HCT116 (cell line): Measurements from ENCODE around the gene GOLGA8B. TPM values are rescaled to one million over a fixed set of nuclear protein-coding genes. Genes with fewer than 3 reads are reported as not detected.

Experiments used
- ATAC-seq: fragments of 200-7000 bp; cut with Tn5 transposase; 2 replicates; pipeline ENCODE4 v1.9.1; 2020; ENCODE audit warnings: mild to moderate bottlenecking, moderate library complexity
- BruUV-seq: library from RNA; stranded (reverse); fragments of 400-500 nt; replicated peaks from 2 replicates; lab custom pipeline; 2021; lab: Mats Ljungman, UMichigan
- CTCF ChIA-PET: fragments of 300-600 bp; sonication (Branson Sonifier 250); formaldehyde crosslinking; loops from one replicate; lab custom pipeline; 2021; ENCODE audit warnings: antibody characterized with exemption; lab: Charles Lee
- POLR2A ChIA-PET: fragments of 300-600, 350-600 bp; sonication (Branson Sonifier 250); formaldehyde crosslinking; loops from one replicate; lab custom pipeline; 2021; ENCODE audit warnings: antibody characterized with exemption; lab: Charles Lee
- RAD21 ChIA-PET, 2 experiments: fragments of 300-600 bp; sonication (Branson Sonifier 250); formaldehyde crosslinking; loops; one replicate each; lab custom pipeline; 2023; ENCODE audit warnings: low total read pairs in 2 of 2; ENCODE audit not compliant: uncharacterized antibody in 2 of 2, unreplicated experiment in 2 of 2, low non-redundant PET in 1 of 2; lab: Charles Lee
- DNase-seq: peaks from one replicate; pipeline ENCODE4 v3.0.0-alpha.2; 2010; ENCODE audit warnings: low read depth, low spot score
- H2AFZ ChIP-seq: fragments of 200-600 bp; shearing (Covaris generic), sonication (generic); 2 replicates; pipeline ENCODE4 v1.6.1; 2017; ENCODE audit warnings: low read depth, mixed run types, mixed read lengths, antibody characterized with exemption, low read length; ENCODE audit not compliant: poor library complexity, severe bottlenecking
- H3K27ac ChIP-seq: 2 replicates; pipeline ENCODE4 v1.5.1; 2012; ENCODE audit warnings: low read depth, low read length
- H3K27me3 ChIP-seq: fragments of 200-600 bp; sonication (generic); 2 replicates; pipeline ENCODE4 v1.6.1; 2016; ENCODE audit warnings: mixed run types, low read length, mixed read lengths; ENCODE audit not compliant: insufficient read depth
- H3K36me3 ChIP-seq, 2 experiments: fragments of 200-500 bp in 1 of 2; fragments of 200-600 bp in 1 of 2; sonication (Bioruptor generic) in 1 of 2; sonication (generic) in 1 of 2; 2 replicates each; pipeline versions ENCODE4 v1.5.1 to v1.6.1; 2014 to 2016; ENCODE audit warnings: low read length in 2 of 2, inconsistent platforms in 1 of 2, mixed read lengths in 1 of 2, mixed run types in 1 of 2; ENCODE audit not compliant: insufficient read depth in 2 of 2, control insufficient read depth in 1 of 2
- H3K4me1 ChIP-seq, 2 experiments: fragments of 200-600 bp in 1 of 2; sonication (generic) in 1 of 2; 2 replicates each; pipeline versions ENCODE4 v1.5.1 to v1.6.1; 2012 to 2017; ENCODE audit warnings: low read length in 2 of 2, inconsistent platforms in 1 of 2, mild to moderate bottlenecking in 1 of 2, mixed read lengths in 1 of 2, mixed run types in 1 of 2, moderate library complexity in 1 of 2; ENCODE audit not compliant: insufficient read depth in 2 of 2, control insufficient read depth in 1 of 2
- H3K4me2 ChIP-seq: fragments of 200-600 bp; sonication (generic); 2 replicates; pipeline ENCODE4 v1.6.1; 2017; ENCODE audit warnings: mixed run types, low read length, mixed read lengths
- H3K4me3 ChIP-seq, 2 experiments: fragments of 200-600 bp in 1 of 2; sonication (generic) in 1 of 2; replicated peaks in 1 of 2; 2 replicates each; pipeline ENCODE4 v1.5.1; 2011 to 2016; ENCODE audit warnings: low read length in 2 of 2, control low read depth in 1 of 2, low read depth in 1 of 2, mild to moderate bottlenecking in 1 of 2, mixed read lengths in 1 of 2, mixed run types in 1 of 2
- H3K79me2 ChIP-seq: fragments of 200-600 bp; sonication (generic); 2 replicates; pipeline ENCODE4 v1.6.1; 2017; ENCODE audit warnings: mild to moderate bottlenecking, mixed run types, low read length, moderate library complexity, mixed read lengths; ENCODE audit not compliant: insufficient read depth
- H3K9ac ChIP-seq: fragments of 200-600 bp; sonication (generic); 2 replicates; pipeline ENCODE4 v1.6.1; 2016; ENCODE audit warnings: low read length, mixed read lengths
- H3K9me2 ChIP-seq: fragments of 200-600 bp; sonication (generic), shearing (Covaris generic); 2 replicates; pipeline ENCODE4 v1.6.1; 2017; ENCODE audit warnings: mixed run types, mild to moderate bottlenecking, moderate library complexity; ENCODE audit not compliant: insufficient read depth
- H3K9me3 ChIP-seq, 2 experiments: fragments of 200-500 bp in 1 of 2; fragments of 200-600 bp in 1 of 2; sonication (Bioruptor generic) in 1 of 2; sonication (generic) in 1 of 2; 2 replicates each; pipeline ENCODE4 v1.6.1; 2014 to 2017; ENCODE audit warnings: low read length in 2 of 2, mixed read lengths in 2 of 2, inconsistent platforms in 1 of 2, low read depth in 1 of 2, mild to moderate bottlenecking in 1 of 2, mixed run types in 1 of 2, moderate library complexity in 1 of 2; ENCODE audit not compliant: control insufficient read depth in 1 of 2, insufficient read depth in 1 of 2
- H4K20me1 ChIP-seq: fragments of 200-600 bp; sonication (generic), shearing (Covaris generic); 2 replicates; pipeline ENCODE4 v1.6.1; 2017; ENCODE audit warnings: mixed run types, mild to moderate bottlenecking, moderate library complexity; ENCODE audit not compliant: insufficient read depth
- CBX3 ChIP-seq: IDR thresholded peaks from 2 replicates; pipeline ENCODE4 v1.6.1; 2012; ENCODE audit warnings: low read depth
- ELF1 ChIP-seq: IDR thresholded peaks from 2 replicates; pipeline ENCODE4 v1.6.1; 2012; ENCODE audit warnings: low read depth, borderline replicate concordance
- JUND ChIP-seq: IDR thresholded peaks from 2 replicates; pipeline ENCODE4 v1.6.1; 2012
- MAX ChIP-seq: IDR thresholded peaks from 2 replicates; pipeline ENCODE4 v1.6.1; 2012
- POLR2AphosphoS5 ChIP-seq: IDR thresholded peaks from 2 replicates; pipeline ENCODE4 v1.6.1; 2011; ENCODE audit warnings: mild to moderate bottlenecking, low read depth, low read length, moderate library complexity
- RAD21 ChIP-seq: IDR thresholded peaks from 2 replicates; pipeline ENCODE4 v1.6.1; 2012; ENCODE audit warnings: low read depth, mild to moderate bottlenecking
- YY1 ChIP-seq: IDR thresholded peaks from 2 replicates; pipeline ENCODE4 v1.6.1; 2011; ENCODE audit warnings: low read length, low read depth, moderate library complexity, mild to moderate bottlenecking; ENCODE audit not compliant: insufficient replicate concordance; ENCODE audit errors: extremely low read depth
- ZFX ChIP-seq: fragments of 450-650 bp; IDR thresholded peaks from 2 replicates; pipeline ENCODE4 v1.6.1; 2017
- ZNF274 ChIP-seq: fragments of 200-500 bp; sonication (Bioruptor generic); IDR thresholded peaks from 2 replicates; pipeline ENCODE4 v1.6.1; 2014; ENCODE audit warnings: mild to moderate bottlenecking, low read depth, low read length, inconsistent platforms
- intact Hi-C: fragments of 100-400 bp; cut with micrococcal nuclease; formaldehyde crosslinking; loops from 2 replicates; pipeline ENCODE4 v1.10.0; 2022
- total RNA-seq: library from RNA; stranded (reverse); gene quantifications from one replicate; pipeline ENCODE4 v1.2.1, GENCODE V29; 2021; ENCODE audit not compliant: unreplicated experiment

GOLGA8B gene
- total RNA-seq, 1 experiment from 2014 or later, result 69.9 TPM

- no peaks in the 10 kb centered on the region for H3K9me3 ChIP-seq
- RAD21 ChIA-PET, result no interaction called here
- no peak for DNase-seq
- no TSS peak for BruUV-seq
- H3K27ac ChIP-seq, result no peak overlapping the region
- H3K36me3 ChIP-seq, result no peaks in the 10 kb centered on the region
- no peaks in the 10 kb centered on the region for H3K27me3 ChIP-seq
- H3K9me2 ChIP-seq, result no peaks in the 10 kb centered on the region
- H3K9ac ChIP-seq, result no peak overlapping the region
- peaks cover 10 to 26% of the 10 kb centered on the region in 2 experiments; a peak in 3 of 4 replicates for H3K4me1 ChIP-seq
- no peak overlapping the region for H3K4me3 ChIP-seq
- no peaks in the 10 kb centered on the region for H4K20me1 ChIP-seq
- POLR2A ChIA-PET, result no interaction called here
- peaks cover 26% of the 10 kb centered on the region for H3K79me2 ChIP-seq
- no peak for ATAC-seq
- intact Hi-C loops, result no loop called here
- H2AFZ ChIP-seq, result no peak overlapping the region
- no peak for TF ChIP-seq MAX
- no peak for TF ChIP-seq ZFX
- no peak for TF ChIP-seq POLR2AphosphoS5
- CTCF ChIA-PET, result no interaction called here
- H3K4me2 ChIP-seq, result no peak overlapping the region
These were observed 1.5 kb upstream of the GOLGA8B start for GRCh38 chr15:34584996-34585395.

DNA sequence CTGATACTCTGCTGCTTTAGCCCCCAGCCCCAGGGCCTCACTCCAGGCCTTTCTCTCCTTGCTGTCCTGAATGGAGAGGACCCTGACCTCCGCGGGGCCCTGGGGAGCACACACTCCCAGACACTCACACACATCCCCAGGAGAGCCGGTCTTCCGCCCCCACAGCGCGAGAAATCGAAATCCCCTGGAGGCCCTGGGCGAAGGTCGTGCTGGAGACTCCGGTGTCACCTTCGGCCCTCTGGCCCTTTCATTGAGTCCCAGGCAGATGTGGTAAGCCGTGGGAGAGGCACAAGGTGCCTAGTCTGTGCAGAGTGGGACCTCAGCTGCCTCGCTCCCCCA is 848 bp upstream of the GOLGA8B start:
- Histone ChIP-seq H2AFZ (no peak overlapping the region), H3K4me1 (peaks cover 10 to 26% of the 10 kb centered on the region in 2 experiments; a peak in 3 of 4 replicates), H3K9ac (peak overlapping the region; percentile 72), H3K79me2 (peaks cover 26% of the 10 kb centered on the region), H3K9me3 (no peaks in the 10 kb centered on the region), H3K36me3 (no peaks in the 10 kb centered on the region), H4K20me1 (no peaks in the 10 kb centered on the region), H3K4me2 (peak overlapping the region; percentile 74), H3K27ac (peak overlapping the region; percentile 76; the same call in 1 of the 2 replicates), H3K27me3 (no peaks in the 10 kb centered on the region), H3K4me3 (peak overlapping the region; percentile 70 to 85), H3K9me2 (no peaks in the 10 kb centered on the region)
- ATAC-seq (no peak), DNase-seq (no peak)
- BruUV-seq, result no TSS peak
- ChIA-PET POLR2A (no interaction called here), CTCF (no interaction called here), RAD21 (no interaction called here)
- TF ChIP-seq CBX3 (no peak), YY1 (no peak), RAD21 (no peak), MAX (no peak), ZNF274 (no peak), POLR2AphosphoS5 (no peak), JUND (no peak), ELF1 (no peak)
- intact Hi-C loops, result no loop called here
